Measurements from ENCODE around the gene EEIG2.
A peak's percentile ranks its signal among the peaks of the same experiment; 100 is the strongest.
"Not testable (repeated sequence)": the region's sequence is repeated elsewhere in the genome, so short reads cannot be mapped to it uniquely, and the experiment has no call there.

EEIG2 gene

DNA sequence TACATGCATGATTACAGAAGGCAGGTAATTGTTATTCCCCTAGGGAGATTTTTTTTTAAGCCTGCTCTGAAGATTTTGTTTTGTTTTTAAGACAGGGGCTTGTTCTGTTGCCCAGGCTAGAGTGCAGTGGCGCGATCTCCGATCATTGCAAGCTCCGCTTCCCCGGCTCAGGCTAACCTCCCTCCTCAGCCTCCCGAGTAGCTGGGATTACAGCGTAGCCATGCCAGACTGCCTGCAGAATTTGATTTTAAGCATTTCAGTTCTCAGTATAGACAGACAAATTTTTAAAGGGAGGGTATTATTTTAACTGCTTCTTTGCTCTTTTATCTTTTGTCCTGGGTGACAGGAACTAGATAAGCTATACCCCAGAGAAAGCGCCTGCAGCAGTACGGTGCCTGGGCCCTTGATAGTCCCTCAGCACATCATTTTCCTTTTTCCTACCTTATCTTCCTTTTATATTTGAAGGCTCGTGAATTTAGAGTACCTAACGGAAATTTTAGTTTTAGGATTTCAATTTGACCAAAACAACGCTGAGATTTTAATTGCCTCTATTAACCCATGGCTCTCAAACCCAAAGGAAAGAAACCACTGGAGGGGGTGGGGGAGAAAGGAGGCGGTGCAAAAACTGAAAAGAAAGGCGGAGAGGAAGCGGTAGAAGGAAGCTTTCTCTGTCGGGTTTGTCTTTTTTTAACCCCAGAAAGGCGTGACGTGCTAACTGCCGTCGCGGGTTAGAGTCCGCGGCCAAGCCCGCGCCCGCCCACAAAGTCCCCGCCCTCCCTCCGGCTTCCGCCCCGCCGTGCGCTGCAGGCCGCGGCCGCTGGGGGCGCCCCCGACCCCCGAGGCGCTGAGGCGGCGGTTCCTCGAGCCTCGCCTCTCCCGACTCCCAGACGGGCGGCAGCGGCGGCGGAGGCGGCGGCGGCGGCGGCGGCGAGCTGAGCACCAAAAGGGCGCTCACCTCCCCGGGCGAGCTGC lies at the start of gene EEIG2:
Gene EEIG2 (plus strand): TSS at position 886 of the 972 bp plus-strand sequence. CDS start 329 bp downstream, outside the sequence.
- peak; percentile 85 for DNase-seq

DNA sequence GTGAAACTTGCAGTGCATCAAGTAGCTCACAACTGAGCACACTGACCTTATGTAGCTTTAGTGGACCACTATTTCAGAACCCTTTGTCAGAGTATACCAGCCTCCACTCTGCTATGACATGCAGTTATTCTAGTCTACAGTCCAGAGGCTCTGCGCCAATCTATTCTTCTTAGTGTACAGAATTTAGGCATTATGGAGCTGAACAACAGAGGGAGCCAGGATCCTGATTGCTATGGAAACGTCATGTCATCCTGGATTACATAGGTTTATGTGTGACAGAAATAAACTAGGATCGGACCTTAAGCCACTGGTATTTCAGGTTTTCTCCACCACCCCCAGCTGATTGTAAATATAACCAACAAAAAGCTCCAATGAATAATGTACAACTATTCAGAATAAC lies 48.1 kb upstream of the EEIG2 start:
- DNase-seq: no peak

DNA sequence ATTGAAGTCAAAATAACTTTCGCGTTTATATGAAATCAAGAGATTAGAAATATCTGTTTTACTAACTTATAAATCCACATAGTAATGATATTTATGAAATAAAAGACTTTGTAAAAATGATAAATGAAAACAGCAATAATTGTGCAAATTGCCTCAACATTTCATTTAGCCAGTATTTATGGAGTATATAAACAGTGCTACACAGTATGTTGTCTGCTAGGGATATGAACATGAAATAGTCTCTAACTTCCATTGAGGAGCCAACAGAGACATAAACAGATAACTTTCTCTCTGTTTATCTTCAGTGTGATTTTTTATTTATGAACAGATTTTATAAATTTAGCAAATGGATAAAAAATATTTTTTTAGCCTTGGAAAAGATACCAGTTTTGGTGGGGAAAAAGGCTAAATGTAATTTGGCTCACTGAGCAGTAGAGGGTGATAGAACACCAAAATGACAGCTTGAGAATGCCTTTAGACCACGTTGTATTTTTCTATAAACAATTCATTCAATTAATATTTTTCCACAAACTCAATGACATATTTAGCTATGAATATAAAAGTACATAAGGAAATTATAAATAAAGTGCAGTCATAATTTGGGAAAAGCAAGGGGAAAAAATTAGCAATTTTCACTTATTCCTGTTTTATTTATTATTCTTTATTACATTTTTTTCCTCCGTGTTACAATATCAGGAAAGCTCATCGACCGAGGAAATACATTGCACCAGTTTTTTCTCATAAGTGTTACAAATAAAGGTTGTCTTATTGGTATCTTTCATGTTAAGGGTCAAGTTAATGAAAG lies 47.5 kb upstream of the EEIG2 start:
- no peak for DNase-seq

GRCh38 chr1:108513044-108513415 lies 46.9 kb upstream of the EEIG2 start:
- no peak for DNase-seq

DNA sequence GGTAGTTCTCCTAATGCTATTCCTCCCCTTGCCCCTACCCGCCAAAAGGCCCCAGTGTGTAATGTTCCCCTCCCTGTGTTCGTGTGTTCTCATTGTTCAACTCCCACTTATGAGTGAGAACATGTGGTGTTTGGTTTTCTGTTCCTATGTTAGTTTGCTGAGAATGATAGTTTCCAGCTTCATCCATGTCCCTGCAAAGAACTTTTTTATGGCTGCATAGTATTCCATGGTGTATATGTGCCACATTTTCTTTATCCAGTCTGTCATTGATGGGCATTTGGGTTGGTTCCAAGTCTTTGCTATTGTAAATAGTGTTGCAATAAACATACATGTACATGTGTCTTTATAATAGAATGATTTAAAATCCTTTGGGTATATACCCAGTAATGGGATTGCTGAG lies 46.0 kb upstream of the EEIG2 start:
- not testable (repeated sequence) for DNase-seq

- DNase-seq: not testable (repeated sequence)
These were observed 42.5 kb upstream of the EEIG2 start for GRCh38 chr1:108517301-108517897.

- DNase-seq: no peak
These were observed 37.9 kb upstream of the EEIG2 start for GRCh38 chr1:108521990-108522393.

- DNase-seq: no peak
These were observed 36.1 kb upstream of the EEIG2 start for GRCh38 chr1:108523829-108524228.

DNA sequence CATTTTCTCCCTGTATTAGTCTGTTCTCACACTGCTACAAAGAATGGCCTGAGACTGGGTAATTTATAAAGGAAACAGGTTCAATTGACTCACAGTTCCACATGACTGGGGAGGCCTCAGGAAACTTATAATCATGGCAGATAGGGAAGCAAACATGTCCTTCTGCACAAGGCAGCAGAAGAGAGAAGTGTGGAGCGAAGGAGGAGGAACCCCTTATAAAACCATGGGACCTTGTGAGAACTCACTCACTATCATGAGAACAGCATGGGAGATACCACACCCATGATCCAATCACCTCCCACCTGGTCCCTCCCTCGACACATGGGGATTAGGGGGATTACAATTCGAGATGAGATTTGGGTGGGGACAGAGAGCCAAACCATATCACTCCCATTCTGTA lies 35.2 kb upstream of the EEIG2 start:
- no peak for DNase-seq

DNA sequence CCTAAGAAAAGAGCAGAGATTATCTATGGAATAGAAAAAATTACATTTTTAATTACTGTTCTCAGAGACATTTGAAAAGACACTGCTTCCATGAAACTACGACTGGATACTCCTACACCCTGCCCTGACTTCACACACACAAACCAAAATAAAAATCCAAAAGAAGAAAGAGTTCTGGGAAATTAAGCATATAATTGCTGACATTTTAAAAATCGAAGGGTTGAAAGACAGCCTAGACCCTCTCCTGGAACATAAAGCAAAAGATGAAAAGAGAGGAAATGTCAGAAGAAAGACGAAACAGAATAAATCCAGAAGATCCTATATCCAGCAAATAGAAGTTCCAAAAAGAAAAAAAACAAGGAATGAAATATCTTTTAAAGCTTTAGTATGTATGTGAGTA lies 32.8 kb upstream of the EEIG2 start:
- no peak for DNase-seq

- DNase-seq: no peak
These were observed 32.1 kb upstream of the EEIG2 start for GRCh38 chr1:108527837-108528236.

DNA sequence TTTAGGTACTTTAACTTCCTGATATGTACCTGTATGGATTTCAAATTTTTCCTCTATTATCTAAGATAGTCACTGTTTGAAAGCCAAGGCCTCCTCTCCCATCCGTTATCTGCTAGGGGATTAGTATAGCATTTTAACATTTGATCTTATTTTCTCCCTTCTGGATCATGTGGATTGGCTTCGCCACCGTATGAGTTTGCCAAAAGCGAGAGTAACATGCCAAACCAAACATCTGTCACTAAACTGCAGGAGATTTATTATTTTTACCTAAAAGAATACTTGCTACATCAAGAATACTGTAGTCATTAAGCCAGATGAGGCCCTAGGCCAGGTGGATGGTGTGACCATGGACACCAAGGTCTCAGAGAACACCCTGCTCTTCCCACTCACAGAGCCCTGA lies 28.5 kb upstream of the EEIG2 start:
- DNase-seq: no peak

- no peak for DNase-seq
These were observed 27.2 kb upstream of the EEIG2 start for GRCh38 chr1:108532730-108533129.

DNA sequence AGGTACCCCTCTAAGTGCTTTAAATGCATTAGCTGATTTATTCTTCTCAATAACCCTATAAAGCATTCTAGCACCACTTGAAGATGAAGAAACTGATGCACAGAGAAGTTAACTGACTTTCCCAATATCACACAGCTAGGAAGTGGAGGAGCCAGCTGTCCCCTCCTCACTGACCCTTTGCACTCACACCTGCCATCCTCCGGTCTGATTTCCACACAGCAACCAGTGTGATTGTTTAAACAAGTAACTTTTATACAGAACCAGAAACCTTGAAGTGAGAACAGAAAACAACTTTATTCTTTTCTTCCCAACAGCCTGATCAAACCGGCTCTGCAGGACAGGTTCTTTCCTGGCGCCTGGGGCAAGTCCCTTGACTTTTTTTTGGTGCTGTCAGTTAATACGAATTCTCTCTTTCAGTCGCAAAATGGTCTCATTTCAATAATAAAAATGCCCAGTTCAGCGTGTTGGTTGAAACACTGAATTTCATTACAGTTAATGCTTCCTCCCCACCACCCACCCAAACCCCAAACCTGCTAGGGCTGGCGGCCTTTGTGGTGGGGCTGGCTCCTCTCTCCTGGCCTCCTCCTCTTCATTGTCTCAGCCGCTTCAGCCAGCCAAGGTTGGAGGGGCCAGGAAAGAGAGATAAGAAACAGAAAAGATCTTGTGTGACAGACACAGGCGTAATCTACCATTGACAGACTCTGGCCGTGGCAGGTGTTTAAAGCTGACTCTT lies 26.4 kb upstream of the EEIG2 start:
- DNase-seq: no peak

GRCh38 chr1:108534759-108535158 lies 25.1 kb upstream of the EEIG2 start:
- no peak for DNase-seq

GRCh38 chr1:108535315-108535897 lies 24.5 kb upstream of the EEIG2 start:
- DNase-seq: not testable (repeated sequence)

DNA sequence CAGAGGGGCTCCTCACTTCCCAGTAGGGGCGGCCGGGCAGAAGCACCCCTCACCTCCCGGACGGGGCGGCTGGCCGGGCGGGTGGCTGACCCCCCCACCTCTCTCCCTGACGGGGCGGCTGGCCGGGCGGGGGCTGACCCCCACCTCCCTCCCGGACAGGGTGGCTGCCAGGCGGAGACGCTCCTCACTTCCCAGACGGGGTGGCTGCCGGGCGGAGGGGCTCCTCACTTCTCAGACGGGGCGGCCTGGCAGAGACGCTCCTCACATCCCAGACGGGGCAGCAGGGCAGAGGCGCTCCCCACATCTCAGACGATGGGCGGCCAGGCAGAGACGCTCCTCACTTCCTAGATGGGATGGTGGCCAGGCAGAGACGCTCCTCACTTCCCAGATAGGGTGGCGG lies 23.9 kb upstream of the EEIG2 start:
- not testable (repeated sequence) for DNase-seq

DNA sequence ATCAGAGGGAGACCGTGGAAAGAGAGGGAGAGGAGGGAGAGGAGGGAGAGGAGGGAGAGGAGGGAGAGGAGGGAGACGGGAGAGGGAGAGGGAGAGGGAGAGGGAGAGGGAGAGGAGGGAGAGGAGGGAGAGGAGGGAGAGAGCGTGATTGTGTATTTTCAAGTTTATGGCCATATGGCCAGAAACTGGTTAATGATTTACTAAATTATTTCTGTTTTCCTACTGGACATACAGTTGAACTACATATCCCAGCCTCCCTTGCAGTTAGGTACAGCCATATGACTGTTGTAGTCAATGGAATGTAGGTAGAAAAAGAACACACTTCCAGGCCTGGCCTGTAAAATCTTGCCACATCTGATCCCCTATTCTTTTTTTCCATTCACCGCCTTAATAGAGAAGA lies 23.1 kb upstream of the EEIG2 start:
- not testable (repeated sequence) for DNase-seq

DNA sequence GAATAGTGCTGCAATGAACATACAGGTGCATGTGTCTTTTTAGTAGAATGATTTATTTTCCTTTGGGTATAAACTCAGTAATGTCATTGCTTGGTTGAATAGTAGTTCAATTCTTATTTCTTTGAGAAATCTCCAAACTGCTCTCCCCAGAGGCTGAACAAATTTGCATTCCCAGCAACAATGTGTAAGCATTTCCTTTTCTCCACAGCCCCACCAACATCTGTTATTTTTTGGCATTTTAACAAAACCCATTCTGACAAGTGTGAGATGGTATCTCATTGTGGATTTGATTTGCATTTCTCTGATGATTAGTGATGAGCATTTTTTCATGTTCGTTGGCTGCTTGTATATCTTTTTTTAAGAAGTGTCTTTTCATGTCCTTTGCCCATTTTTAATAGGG lies 21.9 kb upstream of the EEIG2 start:
- no peak for DNase-seq

- no peak for DNase-seq
These were observed 18.9 kb upstream of the EEIG2 start for GRCh38 chr1:108540977-108541376.

- DNase-seq: no peak
These were observed 18.0 kb upstream of the EEIG2 start for GRCh38 chr1:108541861-108542260.

GRCh38 chr1:108547493-108547892 lies 12.4 kb upstream of the EEIG2 start:
- DNase-seq: not testable (repeated sequence)

All from GF-D8 (cell line).